Measurements from ENCODE around the gene CRYGB.
A peak's percentile ranks its signal among the peaks of the same experiment; 100 is the strongest.

- TF ChIP-seq CTCF (IDR thresholded peaks at IDR 0.05; ENCODE audit: low read length), result 0 out of 2 replicates have a peak, but pooled peaks have one; percentile 15
- no peak for TF ChIP-seq EZH2phosphoT487 (IDR thresholded peaks at IDR 0.05; ENCODE audit: low read length)
Observed at GRCh38 chr2:208101716-208102631, 44.0 kb downstream of the CRYGB start.

Data from MM.1S (cell line).